Activated gamma-delta T cell treated with Interleukin-2 at 50 U/mL for 16 hours (primary cell): ENCODE results near the gene AURKA.
"Not testable (repeated sequence)": the region's sequence is repeated elsewhere in the genome, so short reads cannot be mapped to it uniquely, and the experiment has no call there.

ENCODE experiments used
- DNase-seq: peaks from one replicate; pipeline ENCODE4 v3.0.0-alpha.2; 2020

The AURKA gene

GRCh38 chr20:56353356-56353755, 38.7 kb downstream of the AURKA start:
- no peak for DNase-seq

GRCh38 chr20:56352345-56353055, 39.5 kb downstream of the AURKA start:
- DNase-seq, result no peak

- no peak for DNase-seq
These were observed 41.2 kb downstream of the AURKA start for GRCh38 chr20:56350842-56351241.

GRCh38 chr20:56348746-56349145, 43.3 kb downstream of the AURKA start:
- DNase-seq, result no peak

GRCh38 chr20:56348305-56348693, 43.7 kb downstream of the AURKA start:
- no peak for DNase-seq

GRCh38 chr20:56347628-56348304, 44.2 kb downstream of the AURKA start:
- DNase-seq, result no peak

- no peak for DNase-seq
These were observed 46.1 kb downstream of the AURKA start for GRCh38 chr20:56345911-56346310.

- no peak for DNase-seq
These were observed 48.1 kb downstream of the AURKA start for GRCh38 chr20:56343861-56344381.

- no peak for DNase-seq
These were observed 49.2 kb downstream of the AURKA start for GRCh38 chr20:56342783-56343182.

GRCh38 chr20:56336709-56337108, 55.3 kb downstream of the AURKA start:
- DNase-seq, result not testable (repeated sequence)

- no peak for DNase-seq
These were observed 63.2 kb downstream of the AURKA start for GRCh38 chr20:56328861-56329260.

- no peak for DNase-seq
These were observed 67.2 kb downstream of the AURKA start for GRCh38 chr20:56324806-56325205.

- DNase-seq, result no peak
These were observed 68.4 kb downstream of the AURKA start for GRCh38 chr20:56323656-56324055.

- no peak for DNase-seq
These were observed 68.8 kb downstream of the AURKA start for GRCh38 chr20:56323206-56323605.

- no peak for DNase-seq
These were observed 69.3 kb downstream of the AURKA start for GRCh38 chr20:56322681-56323080.
